GM19468 (cell line): Measurements from ENCODE around the gene PRKG1.
A peak's percentile ranks its signal among the peaks of the same experiment; 100 is the strongest.

Experiments used
- ATAC-seq: cut with Tn5 transposase; IDR thresholded peaks from one replicate; pipeline ENCODE4 v1.9.1; 2021; ENCODE audit warnings: mild to moderate bottlenecking, moderate library complexity, moderate number of reproducible peaks; ENCODE audit not compliant: unreplicated experiment; ENCODE audit errors: extremely low read depth

Gene PRKG1

DNA sequence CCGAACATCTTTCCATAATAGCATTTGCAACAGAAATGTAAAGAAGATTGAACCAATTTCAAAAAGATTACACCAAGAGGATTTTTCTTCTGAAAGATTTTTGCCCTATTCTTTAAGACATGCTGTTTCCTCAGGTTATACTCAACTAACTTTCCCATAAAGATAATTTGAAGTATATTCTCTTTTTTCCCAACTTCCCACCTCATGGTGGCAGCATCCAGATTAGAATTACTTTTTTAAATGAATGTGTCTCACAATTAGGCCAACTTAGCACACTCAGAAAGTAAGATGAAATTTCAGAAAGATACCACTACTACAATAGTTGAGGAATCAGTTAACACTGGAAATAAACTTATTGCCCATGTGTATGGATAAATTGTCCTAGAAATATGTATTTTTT, 803.3 kb downstream of the PRKG1 start:
- no peak for ATAC-seq

DNA sequence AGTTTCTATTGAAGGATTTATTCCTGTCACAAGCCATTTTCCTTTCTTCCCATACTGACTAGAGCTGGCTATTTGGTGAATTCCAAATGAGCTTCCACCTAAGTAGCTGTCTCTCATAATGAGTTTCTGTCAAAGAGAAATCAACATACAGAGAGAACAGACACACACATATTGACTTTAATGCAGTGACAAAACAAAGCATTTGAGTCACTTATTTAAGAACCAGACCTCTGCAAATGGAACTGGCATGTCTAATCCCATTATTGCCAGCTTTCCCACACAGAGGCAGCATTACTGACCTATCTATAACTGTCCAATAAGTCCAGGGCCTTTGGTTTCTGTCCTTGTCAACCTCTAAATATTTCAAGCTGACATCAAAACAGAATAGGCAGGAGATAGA, 804.4 kb downstream of the PRKG1 start:
- no peak for ATAC-seq

DNA sequence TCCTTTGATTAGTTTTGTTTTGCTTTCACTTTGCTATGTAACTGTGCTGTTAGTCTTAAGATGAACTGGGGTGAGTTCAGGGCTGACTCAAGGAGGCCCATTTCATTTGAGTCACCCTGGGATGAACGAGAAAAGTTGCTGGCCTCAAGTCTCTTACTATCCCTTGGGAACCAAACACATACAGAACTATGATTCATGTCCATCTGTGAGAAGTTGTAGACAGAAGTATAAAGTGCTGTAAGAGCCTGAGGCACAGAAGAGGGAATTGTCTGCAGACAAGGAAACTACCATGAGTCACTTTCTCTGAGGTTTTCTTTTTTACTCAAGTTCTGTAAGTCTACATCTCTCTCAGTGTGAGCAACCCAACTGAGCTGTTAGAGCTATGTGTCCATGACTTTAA, 805.0 kb downstream of the PRKG1 start:
- peak; percentile 65 for ATAC-seq

DNA sequence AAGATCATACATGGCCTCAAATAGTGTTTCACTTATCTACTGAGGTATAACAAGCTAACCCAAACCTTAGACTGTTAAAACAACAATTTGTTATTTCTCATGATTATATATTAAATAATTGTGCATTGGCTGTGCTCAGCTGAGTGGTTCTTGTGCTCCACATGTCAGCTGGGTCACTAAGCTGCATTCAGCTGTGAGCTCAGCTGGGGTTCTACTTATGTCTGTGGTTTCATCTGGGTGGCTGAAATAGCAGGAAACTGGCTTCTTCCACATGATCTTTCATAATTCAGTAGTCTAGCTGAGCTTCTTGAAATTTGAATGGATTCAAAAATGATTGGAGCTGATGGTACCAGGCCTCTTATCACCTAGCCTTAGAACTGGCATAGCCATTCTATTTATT, 806.9 kb downstream of the PRKG1 start:
- no peak for ATAC-seq

DNA sequence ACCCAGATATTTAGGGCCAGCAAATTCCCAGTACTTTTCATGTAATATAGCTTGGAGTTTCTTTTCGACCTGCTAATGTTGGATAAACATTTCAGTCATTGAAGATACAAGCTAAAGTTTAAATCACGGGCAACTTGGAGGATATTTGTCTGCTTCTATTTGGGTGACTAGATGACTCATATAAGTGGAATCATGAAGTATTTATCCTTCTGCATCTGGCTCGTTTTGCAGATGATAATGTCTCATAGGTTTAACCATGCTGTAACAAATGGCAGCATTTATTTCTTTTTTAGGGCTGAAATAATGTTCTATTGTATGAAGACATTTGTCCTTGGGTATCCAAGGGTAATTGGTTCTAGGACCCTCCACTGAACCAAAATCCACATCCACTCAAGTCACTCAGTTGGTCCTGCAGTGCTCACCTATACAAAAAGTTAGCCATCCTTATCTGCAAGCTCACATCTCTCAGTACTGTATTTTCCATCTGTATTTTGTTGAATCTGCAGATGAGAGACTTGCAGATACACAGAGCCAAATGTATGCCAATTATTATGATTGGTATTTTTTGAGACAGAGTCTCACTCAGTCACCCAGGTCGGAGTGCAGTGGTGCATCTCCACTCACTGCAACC, 812.3 kb downstream of the PRKG1 start:
- ATAC-seq, result no peak

DNA sequence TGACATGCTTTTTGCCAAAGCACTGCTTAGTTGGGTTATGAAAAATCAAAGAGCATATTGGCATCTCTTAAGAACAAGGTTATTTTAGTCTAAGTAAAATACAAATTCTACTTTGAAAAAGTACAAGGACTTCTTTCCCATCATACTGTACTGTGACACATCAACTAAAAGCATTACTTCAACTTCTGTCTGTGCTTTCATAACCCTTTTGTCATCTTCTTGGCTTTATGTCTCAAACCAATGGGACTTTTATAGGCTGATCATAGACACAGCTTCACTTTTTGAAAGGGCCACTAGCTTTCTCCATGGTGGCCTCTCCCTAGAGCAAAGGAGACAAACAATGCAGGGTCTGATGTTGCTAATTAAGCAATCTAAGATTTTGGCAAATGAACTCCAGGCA, 814.0 kb downstream of the PRKG1 start:
- ATAC-seq, result no peak

GRCh38 chr10:51892313-51892712, 818.0 kb downstream of the PRKG1 start:
- no peak for ATAC-seq

- ATAC-seq, result no peak
These were observed 818.8 kb downstream of the PRKG1 start for GRCh38 chr10:51892965-51893658.

GRCh38 chr10:51894771-51895578, 820.7 kb downstream of the PRKG1 start:
- no peak for ATAC-seq

DNA sequence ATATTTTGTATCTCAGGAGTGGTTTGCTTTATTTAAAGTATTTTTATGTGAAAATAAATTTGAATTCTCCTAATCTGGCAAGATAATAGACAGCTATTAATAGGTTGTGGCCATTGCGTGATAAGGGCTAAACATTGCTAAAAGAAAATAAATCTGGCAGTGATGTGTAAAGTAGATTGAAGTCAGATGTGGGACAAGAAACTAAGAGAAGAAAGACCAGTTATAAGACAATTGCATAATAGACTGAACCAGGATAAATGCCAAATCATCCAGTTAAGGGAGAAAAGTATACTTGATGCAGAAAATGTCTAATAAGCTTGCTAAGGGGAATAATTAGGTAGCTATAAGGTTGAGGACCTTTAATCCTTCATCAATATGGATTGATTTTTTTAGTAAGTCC, 822.6 kb downstream of the PRKG1 start:
- no peak for ATAC-seq

GRCh38 chr10:51897560-51897959, 823.3 kb downstream of the PRKG1 start:
- ATAC-seq, result no peak

DNA sequence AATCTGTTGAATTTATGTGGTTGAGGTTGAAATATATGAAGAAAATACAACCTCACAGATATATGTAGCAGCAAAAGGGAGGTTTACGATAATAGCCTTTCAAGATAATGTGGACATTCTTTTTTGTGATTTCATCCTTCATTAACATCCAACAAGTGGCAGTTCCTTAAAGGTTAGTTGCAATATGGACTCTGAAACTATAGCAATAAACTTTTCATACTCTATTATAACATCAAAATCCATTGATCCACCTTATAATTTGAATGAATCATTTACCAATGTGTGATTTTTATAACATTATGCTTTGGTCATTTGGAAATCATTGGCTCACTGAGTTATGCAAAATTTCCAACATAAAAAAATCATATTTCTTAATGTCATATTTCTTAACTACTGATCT, 825.9 kb downstream of the PRKG1 start:
- ATAC-seq, result no peak

- no peak for ATAC-seq
These were observed 829.4 kb downstream of the PRKG1 start for GRCh38 chr10:51903675-51904074.

DNA sequence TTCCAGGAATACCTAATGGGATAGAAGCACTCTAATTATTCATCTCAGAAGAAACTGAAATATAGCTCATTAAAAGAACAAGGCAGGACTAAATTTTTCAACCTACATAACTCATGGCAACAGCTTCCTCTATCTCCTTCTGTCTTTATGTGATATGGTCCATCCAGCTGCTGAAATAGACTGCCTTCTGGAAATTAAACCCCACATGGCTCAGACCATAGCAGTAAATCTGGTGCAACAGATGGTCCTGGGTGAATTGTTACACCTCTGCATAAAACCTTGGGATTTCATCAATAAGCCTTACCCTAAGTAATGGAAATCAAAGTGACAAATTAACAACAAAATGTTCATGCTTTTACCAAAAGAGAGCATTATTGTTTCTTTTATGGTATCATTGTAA, 830.7 kb downstream of the PRKG1 start:
- ATAC-seq, result no peak

DNA sequence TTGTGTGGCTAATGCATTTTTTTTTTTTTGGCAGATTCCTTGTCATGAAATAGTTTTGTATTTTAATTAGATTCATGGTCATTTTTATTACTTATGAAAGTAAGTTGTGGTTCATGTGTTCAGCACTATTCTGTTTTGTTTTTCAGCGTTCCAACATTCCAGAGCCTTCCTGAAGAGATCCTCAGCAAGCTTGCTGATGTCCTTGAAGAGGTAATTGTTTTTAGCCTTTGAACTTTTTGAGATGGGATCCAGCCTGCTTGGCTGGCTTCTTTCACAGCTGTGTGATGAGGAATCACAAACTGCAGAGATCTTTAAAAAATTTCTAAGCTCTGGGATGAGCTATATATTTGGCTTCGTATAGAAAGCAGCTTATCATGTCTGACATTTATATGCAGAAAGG, 833.1 kb downstream of the PRKG1 start:
- no peak for ATAC-seq

- ATAC-seq, result no peak
These were observed 835.9 kb downstream of the PRKG1 start for GRCh38 chr10:51910189-51910588.

DNA sequence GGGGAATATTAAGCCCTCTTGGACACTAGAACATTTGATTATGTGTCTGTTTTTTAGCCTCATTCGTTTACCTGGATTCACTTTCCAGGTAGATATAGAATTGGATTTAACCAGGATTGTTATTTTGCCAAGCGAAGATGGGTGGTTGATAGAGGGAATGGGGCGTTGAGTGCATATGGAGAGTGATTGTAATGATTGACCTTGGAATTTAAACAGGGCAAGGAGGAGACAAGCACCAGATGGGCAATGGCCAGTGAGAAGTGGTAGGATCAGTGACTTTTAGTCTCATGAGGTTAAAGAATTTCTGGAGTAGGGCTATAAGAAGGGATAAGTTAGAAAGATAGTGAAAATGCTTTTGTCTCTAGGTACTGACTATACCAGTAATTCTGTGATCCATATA, 836.3 kb downstream of the PRKG1 start:
- no peak for ATAC-seq

GRCh38 chr10:51911723-51912122, 837.4 kb downstream of the PRKG1 start:
- no peak for ATAC-seq

DNA sequence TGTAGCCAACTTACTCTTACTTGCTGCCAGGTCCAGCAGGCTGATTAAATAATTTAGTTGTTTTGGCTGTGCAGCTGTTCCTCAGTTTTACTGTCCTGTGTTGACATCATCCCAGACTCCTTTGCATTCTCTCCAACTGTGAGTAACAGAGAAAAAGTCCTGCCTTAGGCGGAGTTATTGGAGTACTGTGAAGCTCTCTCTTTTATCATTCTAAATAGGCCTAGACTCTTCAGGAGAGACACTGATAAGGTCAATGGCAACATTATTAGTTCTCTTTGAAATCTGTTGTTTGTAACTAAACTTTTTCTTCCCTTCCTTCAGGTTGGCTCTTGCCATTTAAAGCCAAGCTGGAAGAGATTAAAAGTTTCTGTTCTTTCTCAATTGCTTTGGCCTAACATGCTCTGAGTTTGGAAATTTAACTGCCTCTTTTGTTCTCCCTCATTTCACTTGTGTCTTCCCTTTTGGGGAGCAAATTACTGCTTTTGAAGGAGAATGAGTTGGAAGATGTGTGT, 840.8 kb downstream of the PRKG1 start:
- no peak for ATAC-seq

- no peak for ATAC-seq
These were observed 844.2 kb downstream of the PRKG1 start for GRCh38 chr10:51918440-51918839.

GRCh38 chr10:51918884-51919325, 844.6 kb downstream of the PRKG1 start:
- ATAC-seq, result no peak
